Testis (tissue), 2 donors: ENCODE results near the gene RAD9A.

Experiments used
- CTCF ChIP-seq, 3 experiments: fragments of 450-650 bp in 2 of 3; fragments of 200-600 bp in 1 of 3; sonication (generic) in 1 of 3; IDR thresholded peaks; one replicate each; pipeline ENCODE4 v1.5.1; 2016 to 2019; ENCODE audit warnings: antibody characterized with exemption in 3 of 3, mild to moderate bottlenecking in 2 of 3, moderate library complexity in 1 of 3
- POLR2A ChIP-seq: fragments of 450-650 bp; IDR thresholded peaks from one replicate; pipeline ENCODE4 v1.6.1; 2017; ENCODE audit warnings: antibody characterized with exemption, mild to moderate bottlenecking, moderate library complexity

- no peak for TF ChIP-seq CTCF (IDR thresholded peaks at IDR 0.05)
- TF ChIP-seq POLR2A = no peak
Observed at GRCh38 chr11:67439321-67440228, 47.8 kb downstream of the RAD9A start.
